NCI-H1694 (cell line): ENCODE results near the gene FAU.
"Not testable (repeated sequence)": the region's sequence is repeated elsewhere in the genome, so short reads cannot be mapped to it uniquely, and the experiment has no call there.

ENCODE experiments used
- DNase-seq: peaks from one replicate; lab custom pipeline; 2025; lab: John Stamatoyannopoulos, UW

The FAU gene

GRCh38 chr11:65121865-65122696 lies at the start of gene FAU, which contains the start of gene MRPL49:
Gene FAU (minus strand): TSS chr11:65122134. CDS start chr11:65121813, 321 bp downstream.
Gene MRPL49 (plus strand): TSS chr11:65122321. CDS start chr11:65122347, 26 bp downstream.
- peak; percentile 89 for DNase-seq

- no peak for DNase-seq
Observed at GRCh38 chr11:65170058-65170534, 48.2 kb upstream of the FAU start, which contains the start of gene SPDYC. Gene SPDYC (plus strand): TSS chr11:65170233. CDS start chr11:65171358, 1,125 bp downstream.

GRCh38 chr11:65169164-65169641 lies 47.3 kb upstream of the FAU start:
- DNase-seq, result no peak

- no peak for DNase-seq
Observed at GRCh38 chr11:65167656-65168055, 45.7 kb upstream of the FAU start.

- DNase-seq, result no peak
Observed at GRCh38 chr11:65166893-65167292, 45.0 kb upstream of the FAU start.

GRCh38 chr11:65165410-65166317 lies 43.7 kb upstream of the FAU start:
- no peak for DNase-seq

GRCh38 chr11:65163684-65164083 lies 41.8 kb upstream of the FAU start:
- no peak for DNase-seq

GRCh38 chr11:65160643-65161042 lies 38.7 kb upstream of the FAU start:
- DNase-seq, result no peak

GRCh38 chr11:65159012-65159411 lies 37.1 kb upstream of the FAU start:
- DNase-seq, result no peak

GRCh38 chr11:65157336-65157735 lies 35.4 kb upstream of the FAU start:
- no peak for DNase-seq

- DNase-seq, result no peak
Observed at GRCh38 chr11:65156926-65157325, 35.0 kb upstream of the FAU start.

- DNase-seq, result no peak
Observed at GRCh38 chr11:65156256-65156655, 34.3 kb upstream of the FAU start.

- DNase-seq, result no peak
Observed at GRCh38 chr11:65152122-65152521, 30.2 kb upstream of the FAU start.

- no peak for DNase-seq
Observed at GRCh38 chr11:65151331-65151899, 29.5 kb upstream of the FAU start.

- DNase-seq, result no peak
Observed at GRCh38 chr11:65150509-65151299, 28.8 kb upstream of the FAU start.

GRCh38 chr11:65150131-65150508 lies 28.2 kb upstream of the FAU start:
- not testable (repeated sequence) for DNase-seq

- no peak for DNase-seq
Observed at GRCh38 chr11:65148657-65149056, 26.7 kb upstream of the FAU start.

- no peak for DNase-seq
Observed at GRCh38 chr11:65147352-65148075, 25.6 kb upstream of the FAU start.

GRCh38 chr11:65141896-65142494 lies 20.1 kb upstream of the FAU start:
- no peak for DNase-seq

- no peak for DNase-seq
Observed at GRCh38 chr11:65136515-65137096, 14.7 kb upstream of the FAU start.
